Lower leg skin (tissue), 4 donors: ENCODE results near the gene CAMK2D. TPM values are rescaled to one million over a fixed set of nuclear protein-coding genes. Genes with fewer than 3 reads are reported as not detected.
"Not testable (repeated sequence)": the region's sequence is repeated elsewhere in the genome, so short reads cannot be mapped to it uniquely, and the experiment has no call there.

Source experiments
- DNase-seq, 2 donors: peaks; one replicate each; pipeline ENCODE4 v3.0.0-alpha.2; 2019; ENCODE audit warnings: low spot score in 2 of 2
- H3K4me3 ChIP-seq: fragments of 200-600 bp; sonication (generic); 2 replicates; pipeline ENCODE4 v1.5.1; 2017; ENCODE audit warnings: mild to moderate bottlenecking, low read depth; ENCODE audit not compliant: poor library complexity, severe bottlenecking
- CTCF ChIP-seq, 3 donors: fragments of 450-650 bp; IDR thresholded peaks; one replicate each; pipeline ENCODE4 v1.5.1; 2016; ENCODE audit warnings: antibody characterized with exemption in 3 of 3, mild to moderate bottlenecking in 3 of 3, moderate library complexity in 2 of 3
- POLR2A ChIP-seq, 2 donors: fragments of 450-650 bp; IDR thresholded peaks; one replicate each; pipeline ENCODE4 v1.6.1; 2016 to 2017; ENCODE audit warnings: antibody characterized with exemption in 2 of 2, mild to moderate bottlenecking in 1 of 2, moderate library complexity in 1 of 2
- WGBS, 2 donors: methylation state at CpG; one replicate each; pipeline ENCODE4 v1.1.5; 2018; 5-methylcytosine and 5-hydroxymethylcytosine counted together
- intact Hi-C: fragments of 100-400 bp; cut with DNase I; formaldehyde crosslinking; loops from one replicate; pipeline ENCODE4 v1.15.0; 2023; ENCODE audit warnings: low total_unique reads
- total RNA-seq, 4 donors: library from RNA; depleted of rRNA; stranded (reverse); fragments of >200 nt; gene quantifications; one replicate each; pipeline ENCODE4 v1.1.0, GENCODE V29; 2016

The CAMK2D gene
- total RNA-seq, result 10 to 100 TPM; 25.2 to 40.7 (median 32.7) TPM

GRCh38 chr4:113761620-113762185 lies at the start of gene CAMK2D:
Gene CAMK2D (minus strand): TSS chr4:113761738. CDS start chr4:113761068, 670 bp downstream.
- no peak for TF ChIP-seq POLR2A (IDR thresholded peaks at IDR 0.05)
- peak in 1 of 3 donors; percentile 51 for TF ChIP-seq CTCF (IDR thresholded peaks at IDR 0.05)
- H3K4me3 ChIP-seq, result peak within 1 kb of the TSS; percentile 91
- WGBS, 2 donors, result 0% methylated on average over 35 to 41 of the region's 50 CpGs
- intact Hi-C loops, result loop anchor here (10.0 kb wide), 1 partner anchor 357 kb away; no protein-coding TSS in a partner anchor
- DNase-seq, result peak; percentile 77 to 96

- WGBS, 2 donors, result 57 to 58% methylated on average over 2 of the region's 2 CpGs
These were observed 49.4 kb upstream of the CAMK2D start for GRCh38 chr4:113810906-113811305.

GRCh38 chr4:113809311-113809710 lies 47.8 kb upstream of the CAMK2D start:
- no peak overlapping the region for H3K4me3 ChIP-seq
- 77 to 78% methylated on average over 5 of the region's 5 CpGs for WGBS, 2 donors
- intact Hi-C loops, result no loop called here
- DNase-seq, result peak in 1 of 2 donors; percentile 45
- TF ChIP-seq POLR2A (IDR thresholded peaks at IDR 0.05) (no peak), CTCF (IDR thresholded peaks at IDR 0.05) (no peak)

More at GRCh38 chr4:113810906-113811305, 49.4 kb upstream of the CAMK2D start:
- no peak overlapping the region for H3K4me3 ChIP-seq
- DNase-seq, result no peak
- no peak for TF ChIP-seq POLR2A (IDR thresholded peaks at IDR 0.05)
- no peak for TF ChIP-seq CTCF (IDR thresholded peaks at IDR 0.05)
- intact Hi-C loops, result no loop called here

- TF ChIP-seq POLR2A (IDR thresholded peaks at IDR 0.05) (no peak), CTCF (IDR thresholded peaks at IDR 0.05) (no peak)
- H3K4me3 ChIP-seq, result no peak overlapping the region
- intact Hi-C loops, result no loop called here
- DNase-seq, result no peak
These were observed 45.3 kb upstream of the CAMK2D start for GRCh38 chr4:113806850-113807249.

GRCh38 chr4:113801882-113802281 lies 40.3 kb upstream of the CAMK2D start:
- DNase-seq, result no peak
- no peak for TF ChIP-seq POLR2A (IDR thresholded peaks at IDR 0.05)
- no peak for TF ChIP-seq CTCF (IDR thresholded peaks at IDR 0.05)
- intact Hi-C loops, result no loop called here
- no peak overlapping the region for H3K4me3 ChIP-seq

GRCh38 chr4:113796381-113796780 lies 34.8 kb upstream of the CAMK2D start:
- WGBS, 2 donors, result 96 to 100% methylated on average over 10 to 11 of the region's 24 CpGs
- DNase-seq, H3K4me3 ChIP-seq, intact Hi-C loops: not testable (repeated sequence)
